Heart right ventricle (tissue), 16 donors: ENCODE data around the gene CDKAL1. TPM values are rescaled to one million over a fixed set of nuclear protein-coding genes. Genes with fewer than 3 reads are reported as not detected.
A peak's percentile ranks its signal among the peaks of the same experiment; 100 is the strongest.

ENCODE experiments used
- ATAC-seq, 8 donors: fragments of 200-7000 bp; cut with Tn5 transposase; one replicate each; pipeline ENCODE4 v1.9.1; 2020; ENCODE audit warnings: mild to moderate bottlenecking in 8 of 8, moderate library complexity in 8 of 8, moderate number of reproducible peaks in 1 of 8
- DNase-seq, 2 donors: peaks; one replicate each; pipeline ENCODE4 v3.0.0-alpha.2; 2020
- H3K27ac ChIP-seq, 10 donors: fragments of 200-600 bp; sonication (generic) in 2 of 10; one replicate each; pipeline versions ENCODE4 v1.5.0 to v1.8.0; 2020 to 2022; ENCODE audit warnings: mild to moderate bottlenecking in 3 of 10
- H3K27me3 ChIP-seq, 7 donors: fragments of 200-600 bp; one replicate each; pipeline ENCODE4 v1.8.0; 2021 to 2022; ENCODE audit warnings: mild to moderate bottlenecking in 2 of 7
- H3K36me3 ChIP-seq, 9 donors: fragments of 200-600 bp; sonication (generic) in 1 of 9; one replicate each; pipeline versions ENCODE4 v1.5.0 to v1.8.0; 2020 to 2022; ENCODE audit warnings: mild to moderate bottlenecking in 2 of 9
- H3K4me1 ChIP-seq, 9 donors: fragments of 200-600 bp; sonication (generic) in 1 of 9; one replicate each; pipeline versions ENCODE4 v1.5.0 to v1.8.0; 2020 to 2022; ENCODE audit warnings: mild to moderate bottlenecking in 4 of 9
- H3K4me3 ChIP-seq, 10 donors: fragments of 200-600 bp; sonication (generic) in 2 of 10; one replicate each; pipeline versions ENCODE4 v1.5.0 to v1.8.0; 2020 to 2022; ENCODE audit warnings: mild to moderate bottlenecking in 7 of 10, moderate library complexity in 2 of 10
- H3K9me3 ChIP-seq, 11 donors: fragments of 200-600 bp in 10 of 11; sonication (generic) in 2 of 11; one replicate each; pipeline versions ENCODE4 v1.5.0 to v1.8.0; 2013 to 2022; ENCODE audit warnings: mild to moderate bottlenecking in 2 of 11, control low read depth in 1 of 11, moderate library complexity in 1 of 11
- CTCF ChIP-seq, 9 donors: fragments of 200-600 bp; sonication (generic) in 2 of 9; IDR thresholded peaks; one replicate each; pipeline versions ENCODE4 v1.5.0 to v1.8.0; 2021 to 2022; ENCODE audit warnings: antibody characterized with exemption in 9 of 9, mild to moderate bottlenecking in 5 of 9, moderate library complexity in 1 of 9
- WGBS, 2 donors: extraction: QIAGEN DNeasy Blood & Tissue Kit; methylation state at CpG; one replicate each; pipeline ENCODE4 v1.1.7; 2013; ENCODE audit warnings: inconsistent platforms in 1 of 2; 5-methylcytosine and 5-hydroxymethylcytosine counted together
- intact Hi-C, 10 donors: fragments of 100-400 bp; cut with DNase I; formaldehyde crosslinking; loops; one replicate each; pipeline versions ENCODE4 v1.11.1 to v1.14.2; 2022
- polyA plus RNA-seq, 2 donors: library from polyadenylated mRNA; stranded (reverse); fragments of 200-250 nt; gene quantifications; one replicate each; pipeline ENCODE4 v1.2.3, GENCODE V29; 2013
- total RNA-seq, 10 donors: library from RNA; stranded (reverse); fragmentation: NEBNext Ultra II Directional in 3 of 10; extraction: Animal tissue kit (Norgen Biotek cat#: 25700) in 3 of 10; gene quantifications; one replicate each; pipeline versions ENCODE4 v1.2.1 to v1.2.4, GENCODE V29; 2021 to 2023
- donor health status: Arrhythmogenic right ventricular cardiomyopathy.
- donor health status: ischemic (EF 13 %, LVEDD 7.1; RV severe dilation, severe dysfunction).
- donor health status: healthy with polysubstance abuse.
- donor health status: DM: no; HTN: yes; CAD: no.
- donor health status: DM: no; HTN: no; CAD: no.
- donor health status: ischemic (EF 25% LVEDD 6.9; RV normal size, moderate dysfunction).
- donor health status: ischemic (EF 25% LVEDD 5.7; RV mildly dilated, moderate dysfunction).
- donor health status: healthy.
- donor health status: DM: yes; HTN: yes; CAD: no.
- donor health status: Ischemic cardiomyopathy.
- donor health status: ischemic (EF 35%, LVEDD 5.7; RV mildly dilated, moderate dysfunction).
- donor health status: nonischemic (EF 11% LVEDD 7.7; RV severe dilation, severe dysfunction).
- donor health status: DM: yes; HTN: yes; CAD: no.
- donor health status: PGD.
- donor health status: ischemic (EF 29% LVEDD 5.4; RV normal size, mild dysfunction).
- donor health status: nonischemic (EF 23%, LVEDD 6.1; RV moderate dilation, normal function).

The CDKAL1 gene
- total and polyA plus RNA-seq, 12 donors = 3.2 to 14.0 (median 10.6) TPM

DNA sequence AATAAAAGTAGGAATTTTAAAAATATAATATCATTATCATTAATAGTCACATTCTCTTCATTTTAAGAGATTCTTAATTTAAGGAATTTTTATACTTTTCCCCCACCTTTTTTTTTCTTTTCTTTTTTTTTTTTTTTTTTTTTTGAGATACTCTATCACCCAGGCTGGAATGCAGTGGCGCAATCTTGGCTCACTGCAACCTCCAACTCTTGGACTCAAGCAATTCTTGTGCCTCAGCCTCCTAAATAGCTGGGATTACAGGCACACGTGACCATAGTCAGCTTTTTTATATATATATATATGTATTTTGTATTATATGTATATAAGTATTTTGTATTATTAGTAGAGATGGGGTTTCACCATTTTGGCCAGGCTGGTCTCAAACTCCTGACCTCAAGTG is 457.7 kb downstream of the CDKAL1 start:
- H3K4me1 ChIP-seq = peaks cover 0 to 3% (median 0%) of the 10 kb centered on the region in 9 donors
- H3K9me3 ChIP-seq = peaks cover 0 to 17% (median 2%) of the 10 kb centered on the region in 11 donors
- no peak for TF ChIP-seq CTCF (IDR thresholded peaks at IDR 0.05)
- 91 to 95% methylated on average over 2 of the region's 2 CpGs for WGBS, 2 donors
- ATAC-seq (no peak), DNase-seq (no peak)
- intact Hi-C loops = no loop called here
- no peaks in the 10 kb centered on the region for H3K27me3 ChIP-seq
- no peak overlapping the region for H3K4me3 ChIP-seq
- H3K36me3 ChIP-seq = no peaks in the 10 kb centered on the region
- H3K27ac ChIP-seq = no peak overlapping the region

GRCh38 chr6:20996099-20996498 is 461.8 kb downstream of the CDKAL1 start:
- DNase-seq = no peak
- no peak for ATAC-seq
- Histone ChIP-seq H3K9me3 (peaks cover 0 to 17% (median 2%) of the 10 kb centered on the region in 11 donors), H3K36me3 (peaks cover 0 to 11% (median 0%) of the 10 kb centered on the region in 9 donors), H3K4me3 (no peak overlapping the region), H3K27ac (no peak overlapping the region), H3K27me3 (no peaks in the 10 kb centered on the region), H3K4me1 (peaks cover 0 to 12% (median 3%) of the 10 kb centered on the region in 9 donors)
- WGBS, 2 donors = 85% methylated on average over 4 of the region's 4 CpGs
- TF ChIP-seq CTCF (IDR thresholded peaks at IDR 0.05) = no peak
- intact Hi-C loops = no loop called here

- WGBS, 2 donors = 49% methylated on average over 3 of the region's 3 CpGs
- Histone ChIP-seq H3K27ac (peak overlapping the region in 4 of 10 donors; percentile 10 to 39 (median 22)), H3K36me3 (peaks cover 0 to 12% (median 0%) of the 10 kb centered on the region in 9 donors), H3K4me1 (peaks cover 0 to 12% (median 3%) of the 10 kb centered on the region in 9 donors), H3K9me3 (peaks cover 0 to 17% (median 2%) of the 10 kb centered on the region in 11 donors), H3K4me3 (no peak overlapping the region), H3K27me3 (no peaks in the 10 kb centered on the region)
- ATAC-seq = peak in 3 of 8 donors; percentile 24 to 44 (median 31)
- DNase-seq = no peak
- no peak for TF ChIP-seq CTCF (IDR thresholded peaks at IDR 0.05)
- intact Hi-C loops = no loop called here
Observed at GRCh38 chr6:20997143-20997769, 463.0 kb downstream of the CDKAL1 start.

- peak overlapping the region in 3 of 10 donors; percentile 21 to 39 (median 22) for H3K27ac ChIP-seq
- 75 to 82% methylated on average over 3 of the region's 3 CpGs for WGBS, 2 donors
Observed at GRCh38 chr6:20997770-20998147, 463.5 kb downstream of the CDKAL1 start.

More at GRCh38 chr6:20997770-20998147, 463.5 kb downstream of the CDKAL1 start:
- intact Hi-C loops = no loop called here
- no peak for DNase-seq
- Histone ChIP-seq H3K4me3 (no peak overlapping the region), H3K9me3 (peaks cover 0 to 17% (median 2%) of the 10 kb centered on the region in 11 donors), H3K36me3 (peaks cover 0 to 12% (median 0%) of the 10 kb centered on the region in 9 donors), H3K27me3 (no peaks in the 10 kb centered on the region), H3K4me1 (peaks cover 0 to 12% (median 3%) of the 10 kb centered on the region in 9 donors)
- no peak for ATAC-seq
- no peak for TF ChIP-seq CTCF (IDR thresholded peaks at IDR 0.05)
